HEK293 (cell line): Measurements from ENCODE around the gene KATNAL1.

Experiments used
- MYNN ChIP-seq: fragments of 450-650 bp; formaldehyde crosslinking; IDR thresholded peaks from 2 replicates; pipeline ENCODE4 v1.5.1; 2016; ENCODE audit warnings: missing biosample characterization, missing genetic modification characterization, borderline replicate concordance
- ZFP41 ChIP-seq: fragments of 450-650 bp; formaldehyde crosslinking; IDR thresholded peaks from 2 replicates; pipeline ENCODE4 v1.5.1; 2016; ENCODE audit warnings: missing biosample characterization, missing genetic modification characterization, borderline replicate concordance
- ZNF175 ChIP-seq: fragments of 450-650 bp; formaldehyde crosslinking; IDR thresholded peaks from 2 replicates; pipeline ENCODE4 v1.5.1; 2016; ENCODE audit warnings: missing biosample characterization, missing genetic modification characterization
- ZNF24 ChIP-seq: fragments of 450-650 bp; formaldehyde crosslinking; IDR thresholded peaks from 2 replicates; pipeline ENCODE4 v1.5.1; 2016; ENCODE audit warnings: missing biosample characterization, missing genetic modification characterization
- ZNF335 ChIP-seq: fragments of 450-650 bp; formaldehyde crosslinking; conservative IDR thresholded peaks from 2 replicates; pipeline ENCODE4 v1.5.1; 2016; ENCODE audit warnings: missing biosample characterization, missing genetic modification characterization
- ZNF529 ChIP-seq: fragments of 450-650 bp; formaldehyde crosslinking; IDR thresholded peaks from 2 replicates; pipeline ENCODE4 v1.5.1; 2017; ENCODE audit warnings: missing genetic modification characterization, missing biosample characterization; ENCODE audit not compliant: insufficient replicate concordance
- ZNF558 ChIP-seq: fragments of 450-650 bp; formaldehyde crosslinking; IDR thresholded peaks from 2 replicates; pipeline ENCODE4 v1.5.1; 2016; ENCODE audit warnings: missing biosample characterization, missing genetic modification characterization

DNA sequence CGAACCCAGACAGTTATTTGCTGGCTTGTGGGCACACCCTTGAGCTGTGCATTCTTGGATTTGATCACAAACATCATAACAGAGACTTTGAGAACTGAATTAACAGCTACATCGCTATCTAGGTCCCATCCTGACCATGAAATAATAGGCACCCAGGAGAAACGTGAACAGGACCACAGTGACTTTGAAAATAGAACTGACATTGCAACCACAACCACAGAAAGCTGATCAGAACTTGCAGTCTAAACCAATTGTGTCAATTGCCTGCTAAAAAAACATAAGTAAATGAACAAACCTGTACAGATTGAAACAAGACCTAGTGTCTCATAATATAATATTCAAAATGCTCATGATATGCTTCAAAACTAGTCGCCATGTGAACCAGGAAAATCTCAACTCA, 18.3 kb upstream of the KATNAL1 start:
- no peak for TF ChIP-seq ZFP41
- TF ChIP-seq ZNF558, result no peak
- no peak for TF ChIP-seq ZNF24
- TF ChIP-seq ZNF335, result no peak
- no peak for TF ChIP-seq ZNF175 (tag by site-specific recombination)
- TF ChIP-seq MYNN (tag by site-specific recombination), result no peak
- no peak for TF ChIP-seq ZNF529 (tag by site-specific recombination)
